Measurements from ENCODE around the gene PAX4. TPM values are rescaled to one million over a fixed set of nuclear protein-coding genes. Genes with fewer than 3 reads are reported as not detected.
A peak's percentile ranks its signal among the peaks of the same experiment; 100 is the strongest.

PAX4 gene
- total and polyA plus RNA-seq, 2 donors (not counting 3 experiments of a cell fraction or from before 2014, with no cell fraction given): not detected

DNA sequence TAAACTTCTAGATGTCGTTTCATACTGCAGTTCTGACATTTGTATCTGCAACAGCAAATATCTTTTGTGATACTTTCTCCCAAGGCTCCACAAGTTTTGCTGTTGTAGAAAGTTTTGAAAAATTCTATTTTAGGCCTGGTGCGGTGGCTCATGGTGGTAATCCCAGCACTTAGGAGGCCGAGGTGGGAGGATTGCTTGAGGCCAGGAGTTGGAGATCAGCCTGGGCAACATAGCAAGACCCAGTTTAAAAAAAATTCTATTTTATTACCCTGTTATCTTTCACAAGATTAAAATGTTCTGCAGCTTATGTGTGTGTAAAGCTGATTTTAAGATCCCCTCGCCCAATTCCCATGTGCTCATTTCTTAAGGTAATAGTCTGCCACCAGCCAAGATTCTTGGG, 35.5 kb upstream of the PAX4 start:
- BruUV-seq (replicated peaks): no TSS peak
- dilution Hi-C loops (cut with MboI; ENCODE audit: extremely low pct_ligation_motif_present, low sequenced_read_pairs): no loop called here

More for the DNA sequence above, 35.5 kb upstream of the PAX4 start:
- peaks cover 0 to 2% of the 10 kb centered on the region in 2 experiments for H3K36me3 ChIP-seq (ENCODE audit: control insufficient read depth in 2 of 2, extremely low read depth in 1 of 2, insufficient read depth in 2 of 2, low read length in 2 of 2)
- POLR2A ChIA-PET: no interaction called here
- H3K9ac ChIP-seq (replicated peaks; ENCODE audit: extremely low read depth, insufficient read depth, low read length): peak overlapping the region; percentile 94
- peaks cover 28% of the 10 kb centered on the region for H3K4me1 ChIP-seq (ENCODE audit: control insufficient read depth, extremely low read depth, insufficient read depth, low read length)
- peaks cover 63% of the 10 kb centered on the region for H3K79me2 ChIP-seq (ENCODE audit: control insufficient read depth, insufficient read depth, low read length)
- no peak overlapping the region for H2AFZ ChIP-seq (ENCODE audit: low read depth, low read length)
- DNase-seq (ENCODE audit: low read depth, low spot score) (no peak), FAIRE-seq (no peak)
- H3K27ac ChIP-seq (ENCODE audit: insufficient read depth, low read depth, low read length): no peak overlapping the region
- H3K4me2 ChIP-seq (ENCODE audit: insufficient read depth, low read length): peak overlapping the region; percentile 93
- H3K4me3 ChIP-seq (replicated peaks in 1 of 3; ENCODE audit: insufficient read depth in 1 of 3, low read depth in 1 of 3, low read length in 3 of 3): peak overlapping the region in 2 of 3 experiments; percentile 76 to 94
- H3K9me1 ChIP-seq (replicated peaks; ENCODE audit: control insufficient read depth, extremely low read depth, insufficient read depth, low read length): no peaks in the 10 kb centered on the region
- no peaks in the 10 kb centered on the region for H3K9me3 ChIP-seq (replicated peaks; ENCODE audit: control insufficient read depth, insufficient read depth, low read length)
- intact Hi-C loops (cut with micrococcal nuclease): no loop called here
- H4K20me1 ChIP-seq (replicated peaks; ENCODE audit: control insufficient read depth, extremely low read depth, insufficient read depth, low read length): peaks cover 5% of the 10 kb centered on the region
- H3K27me3 ChIP-seq (ENCODE audit: control insufficient read depth in 2 of 2, insufficient read depth in 2 of 2, low read length in 2 of 2): no peaks in the 10 kb centered on the region
- TF ChIP-seq GATA2 (IDR thresholded peaks at IDR 0.05; ENCODE audit: insufficient read depth, insufficient read length, low read depth, low read length) (no peak), FOS (IDR thresholded peaks at IDR 0.05; ENCODE audit: borderline replicate concordance, insufficient read depth, low read length) (no peak), POLR2AphosphoS5 (IDR thresholded peaks at IDR 0.05; ENCODE audit: insufficient read depth, low read depth, low read length) (no peak), JUN (IDR thresholded peaks at IDR 0.05; ENCODE audit: borderline replicate concordance, insufficient read depth, insufficient read length, low read depth) (no peak)
- TF ChIP-seq, protein P1, sequence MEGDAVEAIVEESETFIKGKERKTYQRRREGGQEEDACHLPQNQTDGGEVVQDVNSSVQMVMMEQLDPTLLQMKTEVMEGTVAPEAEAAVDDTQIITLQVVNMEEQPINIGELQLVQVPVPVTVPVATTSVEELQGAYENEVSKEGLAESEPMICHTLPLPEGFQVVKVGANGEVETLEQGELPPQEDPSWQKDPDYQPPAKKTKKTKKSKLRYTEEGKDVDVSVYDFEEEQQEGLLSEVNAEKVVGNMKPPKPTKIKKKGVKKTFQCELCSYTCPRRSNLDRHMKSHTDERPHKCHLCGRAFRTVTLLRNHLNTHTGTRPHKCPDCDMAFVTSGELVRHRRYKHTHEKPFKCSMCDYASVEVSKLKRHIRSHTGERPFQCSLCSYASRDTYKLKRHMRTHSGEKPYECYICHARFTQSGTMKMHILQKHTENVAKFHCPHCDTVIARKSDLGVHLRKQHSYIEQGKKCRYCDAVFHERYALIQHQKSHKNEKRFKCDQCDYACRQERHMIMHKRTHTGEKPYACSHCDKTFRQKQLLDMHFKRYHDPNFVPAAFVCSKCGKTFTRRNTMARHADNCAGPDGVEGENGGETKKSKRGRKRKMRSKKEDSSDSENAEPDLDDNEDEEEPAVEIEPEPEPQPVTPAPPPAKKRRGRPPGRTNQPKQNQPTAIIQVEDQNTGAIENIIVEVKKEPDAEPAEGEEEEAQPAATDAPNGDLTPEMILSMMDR (IDR thresholded peaks at IDR 0.05; ENCODE audit: extremely low read depth in 1 of 2, insufficient read depth in 1 of 2, low read depth in 1 of 2, low read length in 2 of 2): no peak
- CTCF ChIA-PET: interaction anchor here (1.2 to 2.7 kb wide), 2 partner anchors 13 to 65 kb away, joined by 4 to 14 read pairs; partner anchors contain the start of gene ARF5

Data from endothelial cell of umbilical vein (primary cell).